Measurements from ENCODE around the gene ASTN2.
A peak's percentile ranks its signal among the peaks of the same experiment; 100 is the strongest.

The ASTN2 gene

GRCh38 chr9:116572095-116572748 is 842.6 kb downstream of the ASTN2 start:
- DNase-seq (ENCODE audit: low spot score): peak; percentile 61

GRCh38 chr9:116569111-116569510 is 845.7 kb downstream of the ASTN2 start:
- no peak for DNase-seq (ENCODE audit: low spot score)

- peak; percentile 7 for DNase-seq (ENCODE audit: low spot score)
Observed at GRCh38 chr9:116566677-116567488, 848.0 kb downstream of the ASTN2 start.

GRCh38 chr9:116565986-116566385 is 848.9 kb downstream of the ASTN2 start:
- no peak for DNase-seq (ENCODE audit: low spot score)

GRCh38 chr9:116564266-116564793 is 850.5 kb downstream of the ASTN2 start:
- no peak for DNase-seq (ENCODE audit: low spot score)

GRCh38 chr9:116558818-116559540 is 855.9 kb downstream of the ASTN2 start:
- DNase-seq (ENCODE audit: low spot score): no peak

GRCh38 chr9:116558035-116558434 is 856.8 kb downstream of the ASTN2 start:
- DNase-seq (ENCODE audit: low spot score): no peak

GRCh38 chr9:116555556-116556155 is 859.2 kb downstream of the ASTN2 start:
- DNase-seq (ENCODE audit: low spot score): no peak

GRCh38 chr9:116555119-116555518 is 859.7 kb downstream of the ASTN2 start:
- DNase-seq (ENCODE audit: low spot score): no peak

GRCh38 chr9:116550696-116551436 is 864.0 kb downstream of the ASTN2 start:
- no peak for DNase-seq (ENCODE audit: low spot score)

GRCh38 chr9:116549786-116550660 is 864.8 kb downstream of the ASTN2 start:
- DNase-seq (ENCODE audit: low spot score): no peak

GRCh38 chr9:116549061-116549664 is 865.7 kb downstream of the ASTN2 start:
- no peak for DNase-seq (ENCODE audit: low spot score)

GRCh38 chr9:116547729-116548426 is 867.0 kb downstream of the ASTN2 start:
- DNase-seq (ENCODE audit: low spot score): no peak

- no peak for DNase-seq (ENCODE audit: low spot score)
Observed at GRCh38 chr9:116546711-116547581, 867.9 kb downstream of the ASTN2 start.

GRCh38 chr9:116544896-116545295 is 870.0 kb downstream of the ASTN2 start:
- no peak for DNase-seq (ENCODE audit: low spot score)

GRCh38 chr9:116543731-116544400 is 871.0 kb downstream of the ASTN2 start:
- no peak for DNase-seq (ENCODE audit: low spot score)

- DNase-seq (ENCODE audit: low spot score): no peak
Observed at GRCh38 chr9:116541402-116541801, 873.5 kb downstream of the ASTN2 start.

GRCh38 chr9:116539549-116539948 is 875.3 kb downstream of the ASTN2 start:
- DNase-seq (ENCODE audit: low spot score): no peak
